ENCODE data around the gene SCP2D1. TPM values are rescaled to one million over a fixed set of nuclear protein-coding genes. Genes with fewer than 3 reads are reported as not detected.

The SCP2D1 gene
- total RNA-seq, 2 donors from 2014 or later: not detected

DNA sequence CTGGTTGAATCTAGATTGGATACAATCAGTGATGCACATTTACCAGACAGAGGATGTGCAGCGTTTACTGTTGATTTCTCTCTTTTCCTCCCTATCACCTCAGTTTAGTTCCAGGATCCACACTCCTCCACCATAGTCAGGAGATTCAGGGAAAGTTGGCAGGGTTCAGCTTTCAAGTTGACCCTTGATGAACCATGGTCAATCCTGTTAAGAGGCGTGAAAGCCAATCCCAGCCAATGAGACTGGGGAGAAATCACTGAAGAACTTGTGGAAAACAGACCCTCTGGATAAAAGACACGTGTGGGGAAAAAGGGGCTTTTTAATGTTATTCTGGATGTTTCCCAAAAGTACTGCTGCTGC lies 19.2 kb upstream of the SCP2D1 start:
- peak overlapping the region; percentile 89 to 97 for H3K4me3 Mint-ChIP-seq
- H3K27me3 Mint-ChIP-seq (ENCODE audit: low read depth): peaks cover 12% of the 10 kb centered on the region
- peak overlapping the region; percentile 93 for H3K27ac Mint-ChIP-seq
- H3K9me3 Mint-ChIP-seq: peaks cover 0 to 6% of the 10 kb centered on the region in 2 donors
- ATAC-seq (replicated peaks in 1 of 2) (no peak), DNase-seq (no peak)
- H3K36me3 Mint-ChIP-seq (ENCODE audit: insufficient read depth in 2 of 2): peaks cover 3 to 6% of the 10 kb centered on the region in 2 donors
- H3K4me1 Mint-ChIP-seq (ENCODE audit: low read depth): peaks cover 13% of the 10 kb centered on the region

DNA sequence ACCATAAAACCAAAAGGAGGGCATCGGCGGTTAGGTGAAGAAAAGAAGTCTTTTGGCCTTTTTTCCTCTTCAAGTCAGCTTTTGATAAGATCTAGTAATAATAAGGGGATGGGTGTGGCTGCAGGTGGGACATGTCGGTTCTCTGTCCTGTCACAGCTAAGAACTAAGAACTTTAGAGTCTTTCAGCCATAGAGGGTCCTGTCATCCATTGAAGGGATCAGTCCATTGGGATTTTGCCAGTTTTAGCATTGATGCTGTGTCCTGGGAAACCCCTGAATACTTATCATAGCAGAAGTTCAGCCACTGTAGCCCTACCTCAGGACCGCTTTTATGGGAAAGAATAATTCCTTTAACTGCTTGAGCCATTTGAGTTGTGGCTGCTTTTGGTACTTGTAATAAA lies 18.2 kb upstream of the SCP2D1 start:
- peaks cover 13% of the 10 kb centered on the region for H3K4me1 Mint-ChIP-seq (ENCODE audit: low read depth)
- H3K4me3 Mint-ChIP-seq: no peak overlapping the region
- H3K36me3 Mint-ChIP-seq (ENCODE audit: insufficient read depth in 2 of 2): peaks cover 3 to 6% of the 10 kb centered on the region in 2 donors
- H3K27me3 Mint-ChIP-seq (ENCODE audit: low read depth): peaks cover 6% of the 10 kb centered on the region
- ATAC-seq (replicated peaks in 1 of 2) (no peak), DNase-seq (no peak)
- H3K9me3 Mint-ChIP-seq: peaks cover 0 to 6% of the 10 kb centered on the region in 2 donors
- no peak overlapping the region for H3K27ac Mint-ChIP-seq

DNA sequence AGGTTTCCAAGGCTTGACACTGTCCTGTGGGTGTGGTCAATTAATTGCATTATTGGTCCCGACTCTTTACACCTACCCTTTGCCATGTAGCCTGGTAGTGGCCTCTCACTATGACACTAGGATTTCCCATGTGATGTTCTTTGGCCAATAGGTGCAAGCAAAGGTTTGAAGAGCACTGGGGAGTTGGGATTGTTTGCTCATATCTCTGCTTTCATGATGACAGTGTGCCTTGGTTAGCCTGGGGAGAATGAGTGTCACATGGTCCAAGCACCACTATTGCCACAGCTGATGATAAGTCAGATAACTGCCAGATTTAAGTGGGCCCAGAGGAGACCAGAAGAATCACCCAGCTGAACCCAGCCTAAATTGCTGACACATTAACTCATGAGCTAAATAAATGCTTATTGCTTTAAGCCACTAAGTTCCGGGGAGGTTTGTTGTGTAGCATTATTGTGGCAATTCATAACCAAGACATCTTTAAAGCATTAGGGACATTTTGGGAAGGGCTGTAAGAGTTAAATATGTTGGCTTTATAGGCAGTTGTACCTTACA lies 17.2 kb upstream of the SCP2D1 start:
- peaks cover 13% of the 10 kb centered on the region for H3K4me1 Mint-ChIP-seq (ENCODE audit: low read depth)
- peaks cover 0 to 6% of the 10 kb centered on the region in 2 donors for H3K9me3 Mint-ChIP-seq
- H3K27ac Mint-ChIP-seq: no peak overlapping the region
- peak in 1 of 2 donors; percentile 5 for DNase-seq
- peaks cover 6% of the 10 kb centered on the region for H3K27me3 Mint-ChIP-seq (ENCODE audit: low read depth)
- H3K36me3 Mint-ChIP-seq (ENCODE audit: insufficient read depth in 2 of 2): peaks cover 3 to 6% of the 10 kb centered on the region in 2 donors
- H3K4me3 Mint-ChIP-seq: no peak overlapping the region
- peak; percentile 36 to 40 for ATAC-seq (replicated peaks in 1 of 2)

DNA sequence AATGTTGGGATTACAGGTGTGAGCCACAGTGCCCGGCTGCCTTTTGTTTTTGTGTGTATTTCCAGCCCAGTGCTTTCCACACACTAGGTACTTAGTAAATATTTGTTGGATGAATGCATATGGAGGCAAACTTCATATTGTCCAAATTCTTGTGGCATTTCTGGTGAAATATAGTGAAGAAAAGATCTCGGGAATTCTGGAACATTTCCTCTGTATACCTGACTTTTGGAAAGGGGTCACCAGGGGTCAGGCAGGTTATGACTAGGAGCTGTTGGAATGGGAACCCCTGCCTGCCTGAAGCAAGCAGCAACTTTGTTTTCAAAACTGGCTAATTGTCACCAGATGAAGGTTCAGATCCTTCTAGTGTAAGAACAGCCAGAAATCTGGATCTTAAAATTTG lies 12.1 kb upstream of the SCP2D1 start:
- Mint-ChIP-seq H3K4me1 (ENCODE audit: low read depth) (peaks cover under 1% of the 10 kb centered on the region), H3K27ac (no peak overlapping the region), H3K36me3 (ENCODE audit: insufficient read depth in 2 of 2) (peaks cover 0 to under 1% of the 10 kb centered on the region in 2 donors), H3K27me3 (ENCODE audit: low read depth) (no peaks in the 10 kb centered on the region), H3K9me3 (peaks cover 0 to under 1% of the 10 kb centered on the region in 2 donors), H3K4me3 (no peak overlapping the region)
- ATAC-seq (replicated peaks in 1 of 2) (no peak), DNase-seq (no peak)

DNA sequence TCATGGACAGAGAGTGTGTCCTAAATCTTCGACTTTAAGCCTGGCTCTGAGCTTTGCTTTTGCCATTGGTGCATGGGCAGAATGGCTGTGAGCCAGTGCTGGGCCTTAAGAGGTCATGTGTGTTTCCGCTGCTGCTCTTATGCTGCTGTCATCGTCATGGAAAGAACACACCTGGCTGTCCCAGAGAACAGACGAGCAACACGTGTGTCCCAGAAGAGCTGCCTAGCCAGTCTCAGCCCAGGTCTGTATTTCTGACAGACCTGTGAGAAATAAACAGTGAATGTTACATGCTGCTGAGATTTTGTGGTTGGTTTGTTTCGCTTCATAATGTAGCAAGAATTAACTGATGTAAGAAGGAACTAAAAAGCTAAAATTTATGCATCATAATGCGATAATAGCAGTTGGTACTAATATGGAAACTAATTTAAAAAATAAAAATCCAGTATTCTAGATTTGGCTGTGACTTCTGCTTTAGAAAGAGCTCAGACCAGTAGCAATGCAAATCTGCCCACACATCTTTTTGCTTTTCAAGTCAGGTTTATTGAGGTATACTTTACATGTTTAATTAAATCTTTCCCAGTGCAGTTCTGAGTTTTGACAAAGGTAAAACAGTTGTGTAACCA lies 11.5 kb upstream of the SCP2D1 start:
- H3K27me3 Mint-ChIP-seq (ENCODE audit: low read depth): no peaks in the 10 kb centered on the region
- no peaks in the 10 kb centered on the region for H3K36me3 Mint-ChIP-seq (ENCODE audit: insufficient read depth in 2 of 2)
- no peak overlapping the region for H3K27ac Mint-ChIP-seq
- H3K4me1 Mint-ChIP-seq (ENCODE audit: low read depth): no peaks in the 10 kb centered on the region
- H3K9me3 Mint-ChIP-seq: no peaks in the 10 kb centered on the region
- H3K4me3 Mint-ChIP-seq: no peak overlapping the region
- DNase-seq (no peak), ATAC-seq (replicated peaks in 1 of 2) (no peak)

DNA sequence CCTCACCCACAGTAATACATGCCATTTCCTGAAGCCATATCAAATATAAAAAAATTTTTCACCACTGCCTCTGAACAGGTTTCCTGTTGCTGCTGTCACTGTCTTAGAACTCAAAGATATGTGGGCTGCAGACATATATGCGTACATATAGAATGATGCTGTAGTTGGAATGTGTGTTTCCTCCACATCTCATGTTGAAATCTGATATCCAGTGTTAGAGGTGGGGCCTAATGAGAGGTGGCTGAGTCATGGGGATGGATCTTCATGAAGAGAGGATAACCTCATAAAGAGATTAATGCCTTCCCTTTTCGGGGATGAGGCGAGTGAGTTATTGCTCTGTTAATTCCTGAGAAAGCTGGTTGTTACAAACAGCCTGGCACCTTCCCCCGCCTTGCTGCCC lies 7.7 kb upstream of the SCP2D1 start:
- Mint-ChIP-seq H3K9me3 (no peaks in the 10 kb centered on the region), H3K27ac (no peak overlapping the region), H3K4me1 (ENCODE audit: low read depth) (no peaks in the 10 kb centered on the region), H3K36me3 (ENCODE audit: insufficient read depth in 2 of 2) (no peaks in the 10 kb centered on the region), H3K4me3 (no peak overlapping the region), H3K27me3 (ENCODE audit: low read depth) (no peaks in the 10 kb centered on the region)
- DNase-seq: no peak
- ATAC-seq (replicated peaks in 1 of 2): no peak

DNA sequence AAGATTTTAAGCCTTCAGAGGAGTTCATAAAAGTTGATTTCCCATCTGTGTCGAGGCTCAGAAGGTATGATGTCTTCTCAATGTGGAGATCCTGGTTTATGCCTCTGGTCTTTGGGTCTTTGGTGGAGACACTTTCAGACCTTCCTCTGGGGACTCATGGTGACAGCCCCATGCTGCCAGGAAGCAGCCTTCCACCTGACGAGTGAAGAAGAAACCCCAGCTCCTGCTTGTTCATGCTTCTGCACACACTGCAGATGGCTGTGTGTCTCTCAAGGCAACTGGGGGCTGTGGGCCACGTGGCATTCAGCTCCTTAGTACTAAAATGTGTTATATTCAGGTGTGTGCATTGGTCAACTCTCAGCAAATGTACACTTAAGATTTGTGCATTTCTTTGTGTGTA lies 4.9 kb upstream of the SCP2D1 start:
- no peak overlapping the region for H3K4me3 Mint-ChIP-seq
- no peaks in the 10 kb centered on the region for H3K9me3 Mint-ChIP-seq
- ATAC-seq (replicated peaks in 1 of 2) (no peak), DNase-seq (no peak)
- H3K27me3 Mint-ChIP-seq (ENCODE audit: low read depth): no peaks in the 10 kb centered on the region
- H3K36me3 Mint-ChIP-seq (ENCODE audit: insufficient read depth in 2 of 2): no peaks in the 10 kb centered on the region
- H3K27ac Mint-ChIP-seq: no peak overlapping the region
- no peaks in the 10 kb centered on the region for H3K4me1 Mint-ChIP-seq (ENCODE audit: low read depth)

DNA sequence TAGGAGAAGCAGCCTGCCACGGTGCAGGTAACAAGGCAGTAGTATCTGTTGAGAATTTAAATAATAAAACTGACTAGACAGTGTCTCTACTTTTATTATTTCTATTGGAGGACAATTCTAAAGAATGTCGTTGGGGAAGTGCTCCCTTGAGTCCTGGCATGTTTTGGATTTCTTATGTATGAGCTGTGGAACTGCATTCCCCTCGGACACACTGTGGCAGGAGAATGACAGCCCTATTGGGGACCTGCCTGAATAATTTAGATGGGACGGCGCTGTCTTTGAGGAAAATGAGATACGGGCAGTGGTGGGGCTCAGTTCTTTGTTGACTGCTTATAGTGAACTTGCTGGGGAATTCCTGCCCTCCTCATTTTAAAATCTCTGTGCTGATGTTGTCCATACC lies 2.4 kb upstream of the SCP2D1 start:
- H3K4me1 Mint-ChIP-seq (ENCODE audit: low read depth): no peaks in the 10 kb centered on the region
- ATAC-seq (replicated peaks in 1 of 2) (no peak), DNase-seq (no peak)
- no peak overlapping the region for H3K4me3 Mint-ChIP-seq
- no peak overlapping the region for H3K27ac Mint-ChIP-seq
- no peaks in the 10 kb centered on the region for H3K27me3 Mint-ChIP-seq (ENCODE audit: low read depth)
- no peaks in the 10 kb centered on the region for H3K36me3 Mint-ChIP-seq (ENCODE audit: insufficient read depth in 2 of 2)
- no peaks in the 10 kb centered on the region for H3K9me3 Mint-ChIP-seq

DNA sequence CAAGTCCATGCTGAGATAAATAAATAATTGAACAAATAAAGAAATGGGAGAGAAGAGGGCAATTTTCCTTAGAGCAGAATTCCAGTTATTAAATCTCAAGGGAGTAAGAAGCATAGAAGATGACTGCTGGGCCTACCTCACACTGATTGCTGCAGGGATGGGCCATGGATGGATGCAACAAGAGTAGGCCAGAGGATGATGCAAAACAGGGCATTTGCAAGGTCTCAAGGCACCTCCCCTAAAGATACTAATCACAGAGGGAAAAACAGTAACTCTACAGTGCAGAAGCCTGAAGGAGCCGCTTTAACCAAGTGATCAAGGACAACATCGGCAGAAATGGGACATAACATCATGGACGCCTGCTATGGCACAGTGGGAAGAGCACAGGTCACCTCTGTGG lies 1.7 kb upstream of the SCP2D1 start:
- no peak for DNase-seq
- no peaks in the 10 kb centered on the region for H3K36me3 Mint-ChIP-seq (ENCODE audit: insufficient read depth in 2 of 2)
- no peak overlapping the region for H3K27ac Mint-ChIP-seq
- H3K27me3 Mint-ChIP-seq (ENCODE audit: low read depth): no peaks in the 10 kb centered on the region
- no peak overlapping the region for H3K4me3 Mint-ChIP-seq
- H3K9me3 Mint-ChIP-seq: no peaks in the 10 kb centered on the region
- ATAC-seq (replicated peaks in 1 of 2): no peak
- no peaks in the 10 kb centered on the region for H3K4me1 Mint-ChIP-seq (ENCODE audit: low read depth)

DNA sequence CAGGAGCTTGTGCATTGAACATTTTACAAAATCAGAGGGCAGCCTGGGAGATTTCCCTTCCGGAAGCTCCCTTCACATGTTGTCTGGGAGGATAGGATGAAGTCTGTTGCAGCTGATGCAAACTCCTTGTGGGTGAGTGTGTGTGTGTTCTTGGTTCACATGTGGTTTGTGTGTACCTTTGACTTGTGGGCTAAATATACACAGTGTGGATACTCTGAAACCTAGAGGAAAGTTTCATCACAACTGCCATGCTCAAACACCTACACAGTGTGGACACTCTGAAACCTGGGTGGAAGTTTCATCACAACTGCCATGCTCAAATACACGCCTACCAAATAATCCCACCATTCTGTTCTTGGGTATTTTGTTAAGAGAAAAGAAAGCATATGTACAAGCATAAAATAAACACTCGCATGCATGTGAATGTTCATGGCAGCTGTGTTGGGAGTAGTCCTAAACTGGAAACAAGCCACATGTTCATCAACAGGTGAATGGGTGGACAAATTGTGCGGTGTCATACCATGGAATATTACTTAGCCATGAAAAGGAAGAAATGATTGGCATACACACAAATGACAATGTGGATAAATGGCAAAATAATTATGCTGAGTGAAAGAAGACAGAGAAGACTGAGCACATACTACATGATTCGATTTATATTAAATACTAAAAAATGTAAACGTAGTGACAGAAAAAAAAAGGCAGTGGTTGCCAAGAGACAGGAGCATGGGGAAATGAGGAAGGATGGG lies 1.8 kb downstream of the SCP2D1 start:
- Mint-ChIP-seq H3K27ac (no peak overlapping the region), H3K36me3 (ENCODE audit: insufficient read depth in 2 of 2) (no peaks in the 10 kb centered on the region), H3K9me3 (no peaks in the 10 kb centered on the region), H3K27me3 (ENCODE audit: low read depth) (no peaks in the 10 kb centered on the region), H3K4me3 (no peak overlapping the region), H3K4me1 (ENCODE audit: low read depth) (no peaks in the 10 kb centered on the region)
- ATAC-seq (replicated peaks in 1 of 2) (no peak), DNase-seq (no peak)

DNA sequence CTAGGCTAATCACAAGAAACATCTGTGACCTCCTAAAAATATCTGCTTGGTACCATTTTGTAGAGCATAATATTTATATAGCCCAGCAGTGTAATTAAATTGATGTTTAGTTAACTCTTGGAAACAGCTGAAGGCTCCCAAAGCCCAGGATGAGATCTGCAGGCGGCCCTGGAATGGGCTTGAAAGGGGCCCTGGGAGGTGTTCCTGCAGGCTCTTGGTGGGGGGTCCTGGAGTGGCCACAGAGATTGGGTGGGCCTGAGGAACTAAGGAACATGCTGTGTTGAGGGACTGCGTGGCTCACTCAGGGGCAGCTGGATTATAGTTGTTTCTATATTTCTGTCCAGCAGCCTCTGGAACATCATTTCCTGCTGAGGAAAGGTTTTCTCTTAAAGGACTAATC lies 9.2 kb downstream of the SCP2D1 start:
- DNase-seq (no peak), ATAC-seq (replicated peaks in 1 of 2) (no peak)
- peaks cover 0 to 3% of the 10 kb centered on the region in 2 donors for H3K9me3 Mint-ChIP-seq
- H3K4me3 Mint-ChIP-seq: no peak overlapping the region
- H3K36me3 Mint-ChIP-seq (ENCODE audit: insufficient read depth in 2 of 2): no peaks in the 10 kb centered on the region
- H3K27ac Mint-ChIP-seq: no peak overlapping the region
- H3K4me1 Mint-ChIP-seq (ENCODE audit: low read depth): no peaks in the 10 kb centered on the region
- H3K27me3 Mint-ChIP-seq (ENCODE audit: low read depth): no peaks in the 10 kb centered on the region

DNA sequence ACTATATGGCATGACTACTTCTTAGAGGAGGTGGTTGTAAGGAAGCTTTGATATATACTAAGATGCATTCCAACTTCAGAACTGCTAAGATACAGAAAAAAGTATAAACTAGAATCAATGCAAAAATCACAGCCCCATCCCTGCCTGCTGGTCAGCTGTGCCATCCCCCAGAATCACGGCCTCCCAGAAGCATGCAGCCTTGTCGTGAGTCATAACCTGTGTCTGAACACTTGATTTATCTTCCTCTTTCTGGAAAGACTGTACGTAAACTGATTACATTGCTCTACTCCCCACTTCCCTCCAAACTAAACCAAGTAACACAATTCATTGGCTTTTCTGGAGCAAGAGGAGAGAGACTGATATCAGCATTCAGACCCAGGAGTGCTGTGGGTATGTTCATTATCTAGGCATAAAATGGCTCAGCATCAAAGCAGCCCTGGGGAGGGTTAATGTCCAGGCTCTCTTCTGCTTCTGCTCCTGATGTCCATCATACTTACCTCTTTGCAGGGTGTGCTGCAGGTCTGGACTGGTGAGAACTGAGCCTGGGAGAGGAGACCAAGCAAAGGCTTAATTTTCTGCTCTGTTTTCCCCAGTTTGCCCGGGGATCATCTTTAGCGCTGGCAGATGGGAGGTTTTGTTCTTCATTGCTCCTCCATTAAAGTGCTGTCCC lies 18.4 kb downstream of the SCP2D1 start:
- Mint-ChIP-seq H3K4me1 (ENCODE audit: low read depth) (no peaks in the 10 kb centered on the region), H3K4me3 (no peak overlapping the region), H3K36me3 (ENCODE audit: insufficient read depth in 2 of 2) (no peaks in the 10 kb centered on the region), H3K27ac (no peak overlapping the region), H3K27me3 (ENCODE audit: low read depth) (peaks cover 8% of the 10 kb centered on the region), H3K9me3 (peaks cover 2 to 3% of the 10 kb centered on the region in 2 donors)
- DNase-seq: no peak
- no peak for ATAC-seq (replicated peaks in 1 of 2)

DNA sequence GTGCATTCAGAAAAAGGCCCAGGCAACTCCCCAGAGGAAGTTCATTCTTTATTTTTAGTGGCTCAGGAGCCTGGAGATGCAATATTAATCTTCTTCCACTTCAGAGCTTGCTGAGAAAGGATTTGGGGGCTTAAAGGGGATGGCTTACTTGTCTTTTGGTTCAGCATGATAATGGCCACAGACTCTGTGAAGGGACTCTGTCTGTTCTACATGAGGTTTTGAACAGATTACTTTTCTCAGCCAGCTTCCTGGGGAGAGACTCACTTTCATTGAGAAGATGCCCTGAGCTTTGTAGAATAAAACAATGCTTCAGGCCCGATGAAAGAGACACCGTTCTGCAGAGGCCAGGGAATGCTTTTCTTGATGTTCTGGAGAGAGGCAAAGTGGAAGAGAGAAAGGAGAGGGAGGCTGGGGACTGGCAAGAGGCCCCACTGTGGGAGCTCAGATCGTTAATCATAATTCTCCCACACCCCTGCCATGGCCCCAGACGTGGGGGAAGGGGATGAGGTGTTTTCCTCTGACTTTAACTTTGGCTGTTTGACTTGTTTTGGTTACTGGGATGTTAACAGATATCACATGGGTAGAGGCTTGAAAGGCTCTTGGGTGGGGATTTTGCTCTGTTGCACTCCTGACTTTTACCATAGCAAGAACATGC lies 19.1 kb downstream of the SCP2D1 start:
- Mint-ChIP-seq H3K27me3 (ENCODE audit: low read depth) (peaks cover 8% of the 10 kb centered on the region), H3K9me3 (peaks cover 2 to 3% of the 10 kb centered on the region in 2 donors), H3K4me3 (no peak overlapping the region), H3K36me3 (ENCODE audit: insufficient read depth in 2 of 2) (no peaks in the 10 kb centered on the region), H3K27ac (no peak overlapping the region), H3K4me1 (ENCODE audit: low read depth) (no peaks in the 10 kb centered on the region)
- DNase-seq (no peak), ATAC-seq (replicated peaks in 1 of 2) (no peak)

Measured in activated T-cell treated with anti-CD3 and anti-CD28 coated beads, Interleukin-2, amount 50 U/mL, for 72 hours (primary cell).